CD8-positive, alpha-beta memory T cell (primary cell): ENCODE measurements around the gene SLC37A1. TPM values are rescaled to one million over a fixed set of nuclear protein-coding genes. Genes with fewer than 3 reads are reported as not detected.

Experiments
- CTCF ChIA-PET: fragments of 350-600 bp; sonication (Branson Sonifier 250); formaldehyde crosslinking; loops from one replicate; lab custom pipeline; 2021; ENCODE audit warnings: antibody characterized with exemption; lab: Charles Lee
- POLR2A ChIA-PET: fragments of 350-600 bp; sonication (Branson Sonifier 250); formaldehyde crosslinking; loops from one replicate; lab custom pipeline; 2021; ENCODE audit warnings: antibody characterized with exemption; lab: Charles Lee
- DNase-seq, 5 donors: peaks; one replicate each; pipeline versions ENCODE4 v3.0.0 to v3.0.0-alpha.2; 2020 to 2022; ENCODE audit warnings: mixed read lengths in 1 of 5
- H3K27ac ChIP-seq: one replicate; pipeline ENCODE4 v1.7.0; 2013; ENCODE audit warnings: low read depth, mild to moderate bottlenecking, low read length, moderate library complexity
- H3K27me3 ChIP-seq: 2 replicates; pipeline ENCODE4 v1.7.0; 2013; ENCODE audit warnings: low read length, mild to moderate bottlenecking; ENCODE audit not compliant: insufficient read depth, poor library complexity, severe bottlenecking
- H3K36me3 ChIP-seq: 2 replicates; pipeline ENCODE4 v1.7.0; 2013; ENCODE audit warnings: mild to moderate bottlenecking, low read length, moderate library complexity; ENCODE audit not compliant: insufficient read depth
- H3K4me1 ChIP-seq: 2 replicates; pipeline ENCODE4 v1.7.0; 2013; ENCODE audit warnings: mild to moderate bottlenecking, low read length, moderate library complexity; ENCODE audit not compliant: insufficient read depth
- H3K4me3 ChIP-seq: 2 replicates; pipeline ENCODE4 v1.7.0; 2013; ENCODE audit warnings: mild to moderate bottlenecking, low read length
- H3K9me3 ChIP-seq: 2 replicates; pipeline ENCODE4 v1.7.0; 2013; ENCODE audit warnings: mild to moderate bottlenecking, low read length
- H3K27ac Mint-ChIP-seq, 8 donors: one replicate each; pipeline ENCODE4 v1.8.0; 2020 to 2021; ENCODE audit warnings: mixed read lengths in 8 of 8, mild to moderate bottlenecking in 6 of 8, inconsistent platforms in 3 of 8, moderate library complexity in 3 of 8
- H3K27me3 Mint-ChIP-seq, 2 donors: one replicate each; pipeline ENCODE4 v1.8.0; 2020 to 2021; ENCODE audit warnings: mixed read lengths in 2 of 2, mild to moderate bottlenecking in 1 of 2, moderate library complexity in 1 of 2
- H3K36me3 Mint-ChIP-seq, 3 donors: one replicate each; pipeline ENCODE4 v1.8.0; 2020 to 2021; ENCODE audit warnings: mixed read lengths in 3 of 3, inconsistent platforms in 1 of 3, mild to moderate bottlenecking in 1 of 3
- H3K4me1 Mint-ChIP-seq, 3 donors: one replicate each; pipeline ENCODE4 v1.8.0; 2020 to 2021; ENCODE audit warnings: mixed read lengths in 3 of 3, inconsistent platforms in 1 of 3, mild to moderate bottlenecking in 1 of 3
- H3K4me3 Mint-ChIP-seq, 7 donors: one replicate each; pipeline ENCODE4 v1.8.0; 2020 to 2021; ENCODE audit warnings: mixed read lengths in 7 of 7, mild to moderate bottlenecking in 6 of 7, moderate library complexity in 4 of 7, inconsistent platforms in 2 of 7
- H3K9me3 Mint-ChIP-seq, 5 donors: one replicate each; pipeline ENCODE4 v1.8.0; 2020 to 2022; ENCODE audit warnings: mixed read lengths in 5 of 5, mild to moderate bottlenecking in 3 of 5, moderate library complexity in 2 of 5, inconsistent platforms in 1 of 5
- polyA plus RNA-seq: library from polyadenylated mRNA; unstranded; fragments of 300-500 nt; fragmentation: Illumina TruSeq; gene quantifications from one replicate; pipeline ENCODE4 v1.2.3, GENCODE V29; 2021
- total RNA-seq, 2 experiments: library from RNA; stranded (reverse); gene quantifications; one replicate each; pipeline ENCODE4 v1.2.3, GENCODE V29; 2021

SLC37A1 gene
- total and polyA plus RNA-seq, 3 experiments from 2014 or later = 6.5 to 16.9 (median 16.6) TPM

DNA sequence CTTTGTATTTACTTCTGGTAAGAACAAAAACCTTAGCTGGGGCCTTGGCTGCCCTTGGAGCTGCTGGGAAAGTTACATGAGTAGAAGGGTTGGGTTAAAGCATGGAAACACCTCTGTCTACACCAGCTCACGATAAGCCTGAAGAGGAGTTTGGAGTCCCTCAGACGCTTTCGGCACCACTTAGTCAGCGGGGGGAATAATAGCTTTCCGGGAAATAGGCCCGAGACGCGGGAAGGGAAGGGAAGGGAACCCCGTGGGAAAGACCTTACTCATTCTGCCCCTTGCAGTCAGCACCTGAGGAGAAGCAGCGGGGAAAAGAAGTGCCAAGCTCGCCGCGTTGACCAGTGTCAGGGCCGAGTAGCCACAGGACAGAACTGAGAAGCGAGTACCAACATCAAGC lies 73.4 kb downstream of the SLC37A1 start:
- Histone ChIP-seq H3K27me3 (no peaks in the 10 kb centered on the region), H3K4me1 (peaks cover 9% of the 10 kb centered on the region), H3K27ac (no peak overlapping the region), H3K4me3 (no peak overlapping the region), H3K36me3 (no peaks in the 10 kb centered on the region), H3K9me3 (no peaks in the 10 kb centered on the region)
- Mint-ChIP-seq H3K27me3 (no peaks in the 10 kb centered on the region), H3K36me3 (no peaks in the 10 kb centered on the region), H3K9me3 (no peaks in the 10 kb centered on the region), H3K4me1 (peaks cover 0 to 5% (median 5%) of the 10 kb centered on the region in 3 donors), H3K4me3 (no peak overlapping the region), H3K27ac (no peak overlapping the region)
- DNase-seq = no peak
- ChIA-PET CTCF (no interaction called here), POLR2A (no interaction called here)

DNA sequence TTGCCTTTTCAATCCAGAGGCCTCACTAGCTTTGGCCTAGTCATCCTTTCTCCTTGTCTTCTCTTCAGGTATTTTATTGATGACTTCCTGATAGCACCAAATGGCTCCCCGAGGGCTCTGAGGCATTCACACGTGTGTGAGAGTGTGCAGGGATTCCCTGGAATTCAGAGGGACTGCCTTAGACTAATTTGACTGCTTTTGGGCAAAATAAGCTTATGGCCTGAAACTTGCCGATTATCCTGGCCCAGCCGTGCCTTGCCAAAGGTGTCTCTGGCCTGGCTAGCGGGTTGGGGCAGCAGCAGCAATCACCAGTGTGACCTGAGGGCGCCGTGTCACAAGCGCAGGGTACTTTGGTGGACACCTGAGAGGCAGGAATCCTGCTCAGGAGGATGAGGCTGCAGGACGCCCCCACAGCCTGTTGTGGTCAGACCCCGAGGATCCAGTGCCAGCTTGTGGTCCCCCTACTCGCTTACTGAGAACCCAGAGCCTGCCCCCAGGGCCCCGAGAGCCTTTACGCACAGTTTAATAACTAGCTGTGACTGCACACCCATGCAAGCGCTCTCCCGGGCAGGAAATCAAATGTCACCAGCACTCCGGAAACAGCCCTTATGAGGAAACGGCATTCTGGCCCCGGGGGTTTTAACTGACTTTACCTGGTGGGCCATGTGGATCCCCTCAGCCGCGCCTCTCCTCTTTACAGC lies 76.9 kb downstream of the SLC37A1 start:
- no peaks in the 10 kb centered on the region for H3K9me3 ChIP-seq
- H3K4me1 Mint-ChIP-seq = peaks cover 0 to 5% (median 5%) of the 10 kb centered on the region in 3 donors
- DNase-seq = peak in 1 of 5 donors; percentile 37
- no peaks in the 10 kb centered on the region for H3K36me3 ChIP-seq
- H3K27ac ChIP-seq = no peak overlapping the region
- peaks cover 5 to 6% of the 10 kb centered on the region in 2 donors for H3K27me3 Mint-ChIP-seq
- H3K4me1 ChIP-seq = peaks cover 9% of the 10 kb centered on the region
- POLR2A ChIA-PET = no interaction called here
- H3K27ac Mint-ChIP-seq = no peak overlapping the region
- peaks cover 4% of the 10 kb centered on the region for H3K27me3 ChIP-seq
- H3K36me3 Mint-ChIP-seq = no peaks in the 10 kb centered on the region
- H3K4me3 ChIP-seq = no peak overlapping the region
- CTCF ChIA-PET = no interaction called here
- H3K4me3 Mint-ChIP-seq = no peak overlapping the region
- H3K9me3 Mint-ChIP-seq = no peaks in the 10 kb centered on the region

- Histone ChIP-seq H3K36me3 (no peaks in the 10 kb centered on the region), H3K9me3 (no peaks in the 10 kb centered on the region), H3K4me3 (no peak overlapping the region), H3K4me1 (peaks cover 9% of the 10 kb centered on the region), H3K27ac (no peak overlapping the region), H3K27me3 (peaks cover 4% of the 10 kb centered on the region)
- Mint-ChIP-seq H3K36me3 (no peaks in the 10 kb centered on the region), H3K4me1 (peaks cover 0 to 5% (median 5%) of the 10 kb centered on the region in 3 donors), H3K27me3 (peaks cover 5 to 13% of the 10 kb centered on the region in 2 donors), H3K27ac (no peak overlapping the region), H3K4me3 (no peak overlapping the region), H3K9me3 (no peaks in the 10 kb centered on the region)
- no peak for DNase-seq
- ChIA-PET POLR2A (no interaction called here), CTCF (no interaction called here)
Observed at GRCh38 chr21:42591170-42591869, 77.7 kb downstream of the SLC37A1 start.

DNA sequence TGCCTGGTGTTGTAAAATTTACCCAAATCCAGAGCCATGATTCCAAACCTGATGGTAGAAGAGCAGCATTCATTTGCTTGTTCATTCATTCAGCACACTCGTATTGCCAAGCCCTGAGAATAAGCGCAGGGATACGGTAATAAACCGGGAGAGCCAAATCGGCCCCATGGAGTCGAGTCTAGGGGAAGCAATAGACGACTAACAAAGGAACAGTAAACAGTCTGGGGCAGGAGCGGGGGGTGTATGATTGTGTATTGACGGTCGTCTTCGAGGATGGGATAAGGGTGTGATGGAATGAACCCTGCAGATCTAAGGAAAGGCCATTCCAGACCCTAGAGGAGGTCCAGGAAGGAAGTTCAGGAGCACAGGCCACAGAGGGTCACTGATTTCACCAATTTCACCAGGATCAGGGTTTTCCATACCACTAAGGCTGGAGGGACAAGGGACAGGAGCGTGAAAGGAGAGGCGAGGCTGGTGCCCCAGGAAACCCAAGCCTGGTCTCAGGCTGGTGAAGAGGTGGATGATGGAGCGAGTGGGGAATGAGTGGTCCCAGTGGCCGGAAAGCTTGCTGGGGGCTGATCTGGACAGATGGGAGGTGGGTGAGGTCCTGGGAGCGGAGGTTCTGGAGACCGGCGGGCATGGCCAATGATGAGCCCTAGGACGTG lies 78.6 kb downstream of the SLC37A1 start:
- no peaks in the 10 kb centered on the region for H3K36me3 Mint-ChIP-seq
- H3K27me3 Mint-ChIP-seq = peaks cover 7 to 17% of the 10 kb centered on the region in 2 donors
- Histone ChIP-seq H3K27me3 (peaks cover 4% of the 10 kb centered on the region), H3K4me1 (peaks cover 9% of the 10 kb centered on the region), H3K4me3 (no peak overlapping the region), H3K27ac (no peak overlapping the region), H3K9me3 (no peaks in the 10 kb centered on the region), H3K36me3 (no peaks in the 10 kb centered on the region)
- CTCF ChIA-PET = interaction anchor here (0.7 to 2.6 kb wide), 11 partner anchors 10 to 239 kb away, joined by 3 to 20 read pairs (median 4); no protein-coding TSS in a partner anchor
- no peak overlapping the region for H3K27ac Mint-ChIP-seq
- no peak overlapping the region for H3K4me3 Mint-ChIP-seq
- no peak for DNase-seq
- no peaks in the 10 kb centered on the region for H3K9me3 Mint-ChIP-seq
- POLR2A ChIA-PET = no interaction called here
- peaks cover 0 to 5% (median 5%) of the 10 kb centered on the region in 3 donors for H3K4me1 Mint-ChIP-seq

DNA sequence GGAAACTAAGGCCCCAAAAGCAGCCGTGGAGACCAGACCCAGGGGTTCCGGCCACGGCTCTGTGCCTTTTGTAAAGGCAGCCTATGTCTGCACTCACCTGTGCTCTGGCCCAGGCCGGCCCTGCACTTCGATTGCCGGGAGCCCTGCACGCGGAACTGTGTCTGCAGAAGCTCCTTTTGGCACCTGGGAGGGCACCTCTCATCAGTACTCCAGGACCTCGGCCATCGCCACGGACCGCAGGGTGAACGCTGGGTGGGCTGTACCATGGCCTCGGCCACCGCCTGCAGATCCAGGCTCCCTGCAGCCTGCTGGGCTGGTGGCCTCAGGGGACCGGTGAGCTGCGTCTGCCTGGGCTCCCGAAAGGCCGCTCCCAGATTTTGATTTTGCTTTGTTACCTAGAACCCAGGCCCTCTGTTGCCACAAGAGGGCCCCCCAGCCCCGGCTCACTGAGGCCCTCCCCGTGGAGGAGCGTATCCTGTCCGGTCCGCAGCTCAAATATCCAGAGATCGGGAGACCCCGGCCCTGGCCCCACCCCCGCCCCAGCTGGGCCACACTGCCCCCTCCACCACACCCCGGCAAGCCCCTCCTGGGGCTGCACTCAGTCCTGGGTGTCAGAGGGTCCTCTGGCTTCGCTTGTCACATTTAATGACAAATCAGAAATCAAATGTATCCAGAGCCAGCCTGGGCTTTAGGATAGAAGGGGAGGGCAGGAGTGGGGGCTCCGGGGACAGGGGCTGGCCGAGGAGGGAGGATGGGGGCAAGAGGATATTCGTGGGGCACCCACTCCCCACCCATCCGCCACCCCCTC lies 79.6 kb downstream of the SLC37A1 start:
- POLR2A ChIA-PET = no interaction called here
- Histone ChIP-seq H3K27ac (no peak overlapping the region), H3K4me1 (peaks cover 9% of the 10 kb centered on the region), H3K36me3 (no peaks in the 10 kb centered on the region), H3K4me3 (no peak overlapping the region), H3K27me3 (peaks cover 4% of the 10 kb centered on the region), H3K9me3 (no peaks in the 10 kb centered on the region)
- CTCF ChIA-PET = interaction anchor here (0.7 to 2.6 kb wide), 15 partner anchors 10 to 299 kb away, joined by 3 to 20 read pairs (median 4); partner anchors contain the start of genes NDUFV3 and PDE9A
- Mint-ChIP-seq H3K27me3 (peaks cover 7 to 22% of the 10 kb centered on the region in 2 donors), H3K4me1 (peaks cover 0 to 5% (median 5%) of the 10 kb centered on the region in 3 donors), H3K9me3 (no peaks in the 10 kb centered on the region), H3K4me3 (no peak overlapping the region), H3K27ac (no peak overlapping the region), H3K36me3 (no peaks in the 10 kb centered on the region)
- DNase-seq = peak; percentile 18 to 71 (median 46)

DNA sequence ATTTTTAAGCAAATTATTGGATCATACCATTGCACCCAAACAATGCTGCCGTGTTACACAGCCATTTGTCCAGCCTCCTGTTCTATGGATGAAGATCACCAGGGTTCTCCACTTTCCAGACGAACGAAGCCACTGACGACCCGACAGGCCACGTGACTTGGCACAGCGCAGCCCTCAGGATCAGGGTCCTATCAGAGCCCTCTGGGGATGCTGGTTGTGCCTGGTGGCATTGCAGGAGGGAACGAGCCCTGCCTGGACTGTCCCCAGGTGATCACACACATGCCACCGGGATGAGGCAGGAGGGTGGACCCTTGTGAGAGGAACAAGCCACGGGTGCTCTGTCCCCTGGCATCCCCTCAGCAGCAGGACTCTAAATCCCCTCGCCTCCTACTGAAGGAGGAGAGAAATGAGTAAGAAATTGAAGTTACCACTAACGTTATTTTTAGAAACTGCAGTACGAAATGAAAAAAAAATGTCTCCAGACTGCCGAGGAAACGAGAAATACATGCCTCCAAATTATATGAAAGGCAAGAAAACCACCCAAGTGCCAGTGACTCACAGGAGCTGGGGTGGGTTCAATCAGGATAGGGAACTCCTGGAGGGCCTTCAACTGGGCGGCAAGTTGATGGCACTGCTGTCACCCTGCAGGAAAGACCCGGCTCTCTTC lies 81.1 kb downstream of the SLC37A1 start:
- Mint-ChIP-seq H3K36me3 (no peaks in the 10 kb centered on the region), H3K27me3 (peaks cover 9 to 27% of the 10 kb centered on the region in 2 donors), H3K4me1 (peaks cover 0 to 5% (median 5%) of the 10 kb centered on the region in 3 donors), H3K27ac (no peak overlapping the region), H3K9me3 (no peaks in the 10 kb centered on the region), H3K4me3 (no peak overlapping the region)
- ChIA-PET POLR2A (interaction anchor here (0.6 kb wide), 1 partner anchor 227 kb away, joined by 6 read pairs; no protein-coding TSS in a partner anchor), CTCF (interaction anchor here (1.0 to 2.6 kb wide), 6 partner anchors 59 to 298 kb away, joined by 3 to 20 read pairs (median 4); partner anchors contain the start of genes NDUFV3 and PDE9A)
- Histone ChIP-seq H3K9me3 (no peaks in the 10 kb centered on the region), H3K27me3 (peaks cover 4% of the 10 kb centered on the region), H3K36me3 (no peaks in the 10 kb centered on the region), H3K4me1 (peaks cover 9% of the 10 kb centered on the region), H3K4me3 (no peak overlapping the region), H3K27ac (no peak overlapping the region)
- no peak for DNase-seq
